GM12878 (cell line): Measurements from ENCODE around the gene PLEKHM3.

Source experiments
- BACH1 ChIP-seq: fragments of 450-650 bp; IDR thresholded peaks from 2 replicates; pipeline ENCODE4 v1.6.1; 2017; ENCODE audit warnings: mild to moderate bottlenecking, borderline replicate concordance
- CTCF ChIP-seq, 3 experiments: IDR thresholded peaks in 2 of 3; conservative IDR thresholded peaks in 1 of 3; 2 replicates each; pipeline ENCODE4 v1.5.1; 2011; ENCODE audit warnings: low read depth in 3 of 3, low read length in 3 of 3, mild to moderate bottlenecking in 3 of 3, control low read depth in 2 of 3, moderate library complexity in 2 of 3, inconsistent platforms in 1 of 3, mixed read lengths in 1 of 3; ENCODE audit not compliant: control insufficient read depth in 2 of 3, insufficient read depth in 1 of 3; ENCODE audit errors: extremely low read depth in 1 of 3
- NR2C2 ChIP-seq: IDR thresholded peaks from 2 replicates; pipeline ENCODE4 v1.6.1; 2011; ENCODE audit warnings: borderline replicate concordance, low read depth; ENCODE audit not compliant: control insufficient read depth, insufficient read length
- POLR2A ChIP-seq: IDR thresholded peaks from 2 replicates; pipeline ENCODE4 v1.6.1; 2011; ENCODE audit warnings: low read depth, mild to moderate bottlenecking, low read length
- POLR2AphosphoS5 ChIP-seq: IDR thresholded peaks from 2 replicates; pipeline ENCODE4 v1.6.1; 2011; ENCODE audit warnings: mild to moderate bottlenecking, low read length, inconsistent platforms

GRCh38 chr2:207950063-207950760 is 75.1 kb downstream of the PLEKHM3 start:
- TF ChIP-seq POLR2A, result no peak
- TF ChIP-seq BACH1, result no peak
- TF ChIP-seq POLR2AphosphoS5, result no peak
- TF ChIP-seq NR2C2, result no peak
- no peak for TF ChIP-seq CTCF (IDR thresholded peaks at IDR 0.05 in 2 of 3, conservative IDR thresholded peaks at IDR 0.05 in 1 of 3; ENCODE audit: control insufficient read depth in 2 of 3, extremely low read depth in 1 of 3, insufficient read depth in 1 of 3, low read depth in 3 of 3, low read length in 3 of 3)
